ENCODE data around the gene SCO2.

Gene SCO2

GRCh38 chr22:50564289-50564688 lies 38.9 kb upstream of the SCO2 start:
- H3K27ac Mint-ChIP-seq = no peak overlapping the region
- H3K27me3 Mint-ChIP-seq (ENCODE audit: low read depth, poor library complexity) = peaks cover 48% of the 10 kb centered on the region
- peaks cover 6% of the 10 kb centered on the region for H3K36me3 Mint-ChIP-seq (ENCODE audit: low read depth)
- TF ChIP-seq, protein P1, sequence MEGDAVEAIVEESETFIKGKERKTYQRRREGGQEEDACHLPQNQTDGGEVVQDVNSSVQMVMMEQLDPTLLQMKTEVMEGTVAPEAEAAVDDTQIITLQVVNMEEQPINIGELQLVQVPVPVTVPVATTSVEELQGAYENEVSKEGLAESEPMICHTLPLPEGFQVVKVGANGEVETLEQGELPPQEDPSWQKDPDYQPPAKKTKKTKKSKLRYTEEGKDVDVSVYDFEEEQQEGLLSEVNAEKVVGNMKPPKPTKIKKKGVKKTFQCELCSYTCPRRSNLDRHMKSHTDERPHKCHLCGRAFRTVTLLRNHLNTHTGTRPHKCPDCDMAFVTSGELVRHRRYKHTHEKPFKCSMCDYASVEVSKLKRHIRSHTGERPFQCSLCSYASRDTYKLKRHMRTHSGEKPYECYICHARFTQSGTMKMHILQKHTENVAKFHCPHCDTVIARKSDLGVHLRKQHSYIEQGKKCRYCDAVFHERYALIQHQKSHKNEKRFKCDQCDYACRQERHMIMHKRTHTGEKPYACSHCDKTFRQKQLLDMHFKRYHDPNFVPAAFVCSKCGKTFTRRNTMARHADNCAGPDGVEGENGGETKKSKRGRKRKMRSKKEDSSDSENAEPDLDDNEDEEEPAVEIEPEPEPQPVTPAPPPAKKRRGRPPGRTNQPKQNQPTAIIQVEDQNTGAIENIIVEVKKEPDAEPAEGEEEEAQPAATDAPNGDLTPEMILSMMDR (IDR thresholded peaks at IDR 0.05) = no peak
- peaks cover 11% of the 10 kb centered on the region for H3K4me1 Mint-ChIP-seq
- no peak for DNase-seq
- no peaks in the 10 kb centered on the region for H3K9me3 Mint-ChIP-seq
- peak overlapping the region; percentile 16 for H3K4me3 Mint-ChIP-seq

DNA sequence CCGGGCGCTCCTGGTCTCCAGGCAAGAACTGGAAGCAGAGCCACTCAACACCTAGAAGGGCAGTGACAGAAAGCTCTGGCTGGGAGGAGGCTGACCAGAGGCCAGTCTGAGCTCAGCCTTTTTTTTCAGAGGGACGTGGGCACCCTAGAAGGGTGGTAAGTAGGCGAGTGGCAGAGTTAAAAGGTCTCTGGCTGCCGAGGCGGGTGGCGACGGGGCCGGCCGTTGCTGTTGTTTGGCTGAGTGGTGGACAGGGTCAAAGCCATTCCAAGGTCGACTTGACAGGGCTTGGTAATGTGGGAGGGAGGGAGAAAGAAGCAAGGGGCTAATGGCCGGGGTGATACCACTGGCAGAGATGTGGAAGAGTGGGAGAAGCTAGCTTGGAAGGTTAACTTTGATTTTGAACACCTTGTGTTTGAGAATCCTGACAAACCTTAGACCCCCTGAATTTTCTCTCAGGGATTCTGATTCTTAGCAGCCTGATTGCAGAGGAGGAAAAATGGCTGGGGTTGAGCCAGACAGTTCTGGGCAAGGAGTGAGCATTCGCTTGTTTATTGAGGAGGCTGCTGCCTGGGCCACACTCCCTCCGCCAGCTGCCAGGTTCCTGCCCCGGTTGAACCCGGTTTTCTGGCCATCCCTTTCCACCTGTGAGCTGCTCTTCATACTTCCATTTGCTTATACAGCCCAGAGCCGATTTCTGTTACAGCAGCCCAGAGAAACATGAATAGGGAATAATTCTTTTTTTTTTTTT lies 38.2 kb upstream of the SCO2 start:
- H3K27me3 Mint-ChIP-seq (ENCODE audit: low read depth, poor library complexity) = peaks cover 52% of the 10 kb centered on the region

GRCh38 chr22:50562523-50563412 lies 37.4 kb upstream of the SCO2 start, which contains the start of gene SYCE3:
Gene SYCE3 (minus strand): TSS chr22:50562919. CDS start chr22:50556405, 6,514 bp downstream.
- TF ChIP-seq, protein P1 (IDR thresholded peaks at IDR 0.05) = peak; percentile 89
- peak within 1 kb of the TSS; percentile 90 for H3K4me3 Mint-ChIP-seq
- peaks cover 11% of the 10 kb centered on the region for H3K4me1 Mint-ChIP-seq
- H3K36me3 Mint-ChIP-seq (ENCODE audit: low read depth) = peaks cover 2% of the 10 kb centered on the region
- peaks cover 53% of the 10 kb centered on the region for H3K27me3 Mint-ChIP-seq (ENCODE audit: low read depth, poor library complexity)
- H3K27ac Mint-ChIP-seq = no peak within 1 kb of the TSS
- H3K9me3 Mint-ChIP-seq = no peaks in the 10 kb centered on the region
- peak; percentile 99 for DNase-seq

More for the DNA sequence above, 38.2 kb upstream of the SCO2 start:
- H3K36me3 Mint-ChIP-seq (ENCODE audit: low read depth) = peaks cover 4% of the 10 kb centered on the region
- peak overlapping the region; percentile 90 for H3K4me3 Mint-ChIP-seq
- no peak overlapping the region for H3K27ac Mint-ChIP-seq
- no peaks in the 10 kb centered on the region for H3K9me3 Mint-ChIP-seq
- H3K4me1 Mint-ChIP-seq = peaks cover 11% of the 10 kb centered on the region
- no peak for DNase-seq
- TF ChIP-seq, protein P1 (IDR thresholded peaks at IDR 0.05) = no peak

DNA sequence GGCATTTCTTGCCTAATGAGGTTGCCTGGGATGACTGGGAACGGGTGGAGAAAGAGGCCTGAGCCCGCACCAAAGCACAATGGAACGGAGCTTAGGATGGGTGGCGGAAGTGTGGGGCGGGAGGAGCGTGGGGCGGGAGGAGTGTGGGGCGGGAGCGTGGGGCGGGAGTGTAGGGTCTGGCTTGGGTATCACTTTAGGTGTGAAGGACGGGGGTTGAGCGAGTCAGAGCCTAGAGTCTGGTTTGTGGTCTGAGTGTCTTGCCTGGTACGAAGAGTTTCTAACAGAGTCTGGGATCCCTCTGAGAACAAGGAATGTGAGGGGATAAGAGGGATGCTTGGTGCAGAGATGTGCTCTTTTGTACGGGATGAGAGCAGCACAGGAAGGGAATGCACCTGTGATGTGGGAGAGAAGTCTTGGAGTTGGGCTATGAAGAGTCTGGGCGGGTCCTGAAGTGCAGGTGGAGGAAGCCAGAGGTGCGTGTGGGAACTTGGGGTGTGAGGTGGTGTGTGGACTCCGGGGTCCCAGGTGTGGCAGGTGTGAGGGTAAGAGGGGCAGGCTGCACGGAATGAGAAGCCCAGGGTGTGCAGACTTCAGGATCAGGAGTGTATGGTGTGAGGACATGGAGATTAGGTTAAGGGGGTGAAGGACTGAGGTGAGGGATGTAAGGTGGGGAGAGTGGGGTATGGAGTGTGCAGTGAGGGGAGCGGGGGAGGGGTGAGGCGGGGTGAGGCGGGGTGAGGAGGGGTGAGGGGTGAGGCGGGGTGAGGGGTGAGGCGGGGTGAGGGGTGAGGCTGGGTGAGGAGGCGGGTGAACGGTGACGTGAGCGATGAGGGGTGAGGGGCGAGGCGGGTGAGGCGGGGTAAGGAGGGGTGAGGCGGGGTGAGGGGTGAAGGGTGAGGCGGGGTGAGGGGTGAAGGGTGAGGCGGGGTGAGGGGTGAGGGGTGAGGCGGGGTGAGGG lies 36.3 kb upstream of the SCO2 start:
- TF ChIP-seq, protein P1 (IDR thresholded peaks at IDR 0.05) = no peak
- H3K4me3 Mint-ChIP-seq = peak overlapping the region; percentile 49
- H3K9me3 Mint-ChIP-seq = no peaks in the 10 kb centered on the region
- H3K27me3 Mint-ChIP-seq (ENCODE audit: low read depth, poor library complexity) = peaks cover 50% of the 10 kb centered on the region
- no peak overlapping the region for H3K27ac Mint-ChIP-seq
- DNase-seq = no peak
- no peaks in the 10 kb centered on the region for H3K36me3 Mint-ChIP-seq (ENCODE audit: low read depth)
- H3K4me1 Mint-ChIP-seq = peaks cover 11% of the 10 kb centered on the region

- Mint-ChIP-seq H3K4me3 (no peak overlapping the region), H3K4me1 (peaks cover 11% of the 10 kb centered on the region), H3K27me3 (ENCODE audit: low read depth, poor library complexity) (peaks cover 48% of the 10 kb centered on the region), H3K36me3 (ENCODE audit: low read depth) (no peaks in the 10 kb centered on the region), H3K9me3 (no peaks in the 10 kb centered on the region), H3K27ac (no peak overlapping the region)
- TF ChIP-seq, protein P1 (IDR thresholded peaks at IDR 0.05) = no peak
- DNase-seq = no peak
These were observed 34.6 kb upstream of the SCO2 start for GRCh38 chr22:50560034-50560433.
